Measurements from ENCODE around the gene GH1. TPM values are rescaled to one million over a fixed set of nuclear protein-coding genes. Genes with fewer than 3 reads are reported as not detected.
"Not testable (repeated sequence)": the region's sequence is repeated elsewhere in the genome, so short reads cannot be mapped to it uniquely, and the experiment has no call there.

The GH1 gene
- total RNA-seq, 6 donors from 2014 or later, result not detected

DNA sequence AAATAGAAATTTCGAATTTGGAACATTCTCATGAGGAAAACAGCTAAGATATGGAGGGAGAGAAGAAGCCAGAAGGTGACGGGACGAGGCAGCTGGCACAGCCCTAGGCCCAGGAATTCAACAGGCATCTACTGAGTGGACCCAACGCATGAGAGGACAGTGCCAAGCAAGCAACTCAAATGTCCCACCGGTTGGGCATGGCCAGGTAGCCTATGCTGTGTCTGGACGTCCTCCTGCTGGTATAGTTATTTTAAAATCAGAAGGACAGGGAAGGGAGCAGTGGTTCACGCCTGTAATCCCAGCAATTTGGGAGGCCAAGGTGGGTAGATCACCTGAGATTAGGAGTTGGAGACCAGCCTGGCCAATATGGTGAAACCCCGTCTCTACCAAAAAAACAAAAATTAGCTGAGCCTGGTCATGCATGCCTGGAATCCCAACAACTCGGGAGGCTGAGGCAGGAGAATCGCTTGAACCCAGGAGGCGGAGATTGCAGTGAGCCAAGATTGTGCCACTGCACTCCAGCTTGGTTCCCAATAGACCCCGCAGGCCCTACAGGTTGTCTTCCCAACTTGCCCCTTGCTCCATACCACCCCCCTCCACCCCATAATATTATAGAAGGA is 2.0 kb downstream of the GH1 start:
- ATAC-seq (ENCODE audit: low FRiP score in 2 of 2), result no peak
- H3K4me1 ChIP-seq, result no peaks in the 10 kb centered on the region
- no peaks in the 10 kb centered on the region for H3K36me3 ChIP-seq
- no peak overlapping the region for H3K4me3 ChIP-seq
- DNase-seq, result no peak
- WGBS, 2 donors, result 82 to 87% methylated on average over 12 of the region's 12 CpGs
- H3K27ac ChIP-seq, result no peak overlapping the region
- H3K27me3 ChIP-seq, result no peaks in the 10 kb centered on the region
- no peaks in the 10 kb centered on the region for H3K9me3 ChIP-seq
- TF ChIP-seq, protein P1, sequence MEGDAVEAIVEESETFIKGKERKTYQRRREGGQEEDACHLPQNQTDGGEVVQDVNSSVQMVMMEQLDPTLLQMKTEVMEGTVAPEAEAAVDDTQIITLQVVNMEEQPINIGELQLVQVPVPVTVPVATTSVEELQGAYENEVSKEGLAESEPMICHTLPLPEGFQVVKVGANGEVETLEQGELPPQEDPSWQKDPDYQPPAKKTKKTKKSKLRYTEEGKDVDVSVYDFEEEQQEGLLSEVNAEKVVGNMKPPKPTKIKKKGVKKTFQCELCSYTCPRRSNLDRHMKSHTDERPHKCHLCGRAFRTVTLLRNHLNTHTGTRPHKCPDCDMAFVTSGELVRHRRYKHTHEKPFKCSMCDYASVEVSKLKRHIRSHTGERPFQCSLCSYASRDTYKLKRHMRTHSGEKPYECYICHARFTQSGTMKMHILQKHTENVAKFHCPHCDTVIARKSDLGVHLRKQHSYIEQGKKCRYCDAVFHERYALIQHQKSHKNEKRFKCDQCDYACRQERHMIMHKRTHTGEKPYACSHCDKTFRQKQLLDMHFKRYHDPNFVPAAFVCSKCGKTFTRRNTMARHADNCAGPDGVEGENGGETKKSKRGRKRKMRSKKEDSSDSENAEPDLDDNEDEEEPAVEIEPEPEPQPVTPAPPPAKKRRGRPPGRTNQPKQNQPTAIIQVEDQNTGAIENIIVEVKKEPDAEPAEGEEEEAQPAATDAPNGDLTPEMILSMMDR (IDR thresholded peaks at IDR 0.05), result no peak
- TF ChIP-seq POLR2A (IDR thresholded peaks at IDR 0.05), result no peak
- no peak for TF ChIP-seq POLR2AphosphoS5 (IDR thresholded peaks at IDR 0.05)
- TF ChIP-seq EP300 (IDR thresholded peaks at IDR 0.05), result no peak

DNA sequence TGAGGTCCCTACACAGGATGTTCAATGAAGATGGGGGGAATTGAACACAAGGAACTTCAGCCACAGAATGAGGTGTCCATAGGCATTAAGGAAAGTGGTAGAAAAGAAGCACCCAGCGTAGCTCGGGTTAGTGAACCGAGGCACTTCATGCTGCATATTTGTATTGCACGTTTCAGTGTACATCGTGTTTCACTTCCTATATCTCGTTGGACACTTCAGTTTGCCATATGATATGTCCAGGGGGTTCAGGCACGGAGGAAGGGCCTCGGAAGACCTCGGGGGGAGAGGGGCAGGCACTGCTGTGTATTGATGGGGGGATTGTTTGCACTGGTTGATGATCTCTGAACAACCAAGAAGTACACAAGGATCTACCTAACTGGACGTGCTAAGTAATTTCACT is 2.9 kb downstream of the GH1 start:
- not testable (repeated sequence) for H3K4me3 ChIP-seq; H3K36me3 ChIP-seq; H3K27me3 ChIP-seq; H3K27ac ChIP-seq; ATAC-seq (ENCODE audit: low FRiP score in 2 of 2); DNase-seq; H3K9me3 ChIP-seq; H3K4me1 ChIP-seq
- WGBS, 2 donors, result 62 to 80% methylated on average over 10 of the region's 10 CpGs

DNA sequence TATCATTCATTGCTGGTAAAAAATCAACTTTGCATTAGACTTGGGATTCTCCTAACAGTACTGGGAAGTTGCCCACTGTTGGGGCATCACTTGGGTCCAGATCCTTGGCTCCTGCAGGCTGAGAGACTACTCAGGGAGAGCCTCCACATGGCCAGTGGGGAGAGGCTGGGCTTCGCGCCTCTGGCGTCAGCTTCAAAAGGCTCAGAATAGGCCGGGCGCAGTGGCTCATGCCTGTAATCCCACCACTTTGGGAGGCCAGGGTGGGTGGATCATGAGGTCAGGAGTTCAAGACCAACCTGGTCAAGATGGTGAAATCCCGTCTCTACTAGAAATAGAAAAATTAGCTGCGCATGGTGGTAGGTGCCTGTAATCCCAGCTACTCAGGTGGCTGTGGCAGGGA is 4.2 kb downstream of the GH1 start:
- no peak for DNase-seq
- Histone ChIP-seq H3K27ac (no peak overlapping the region), H3K36me3 (no peaks in the 10 kb centered on the region), H3K4me1 (no peaks in the 10 kb centered on the region), H3K9me3 (no peaks in the 10 kb centered on the region), H3K4me3 (no peak overlapping the region), H3K27me3 (no peaks in the 10 kb centered on the region)
- 95 to 96% methylated on average over 4 to 7 of the region's 7 CpGs for WGBS, 2 donors
- no peak for TF ChIP-seq POLR2AphosphoS5 (IDR thresholded peaks at IDR 0.05)
- TF ChIP-seq, protein P1 (IDR thresholded peaks at IDR 0.05), result no peak
- TF ChIP-seq EP300 (IDR thresholded peaks at IDR 0.05), result no peak
- no peak for TF ChIP-seq POLR2A (IDR thresholded peaks at IDR 0.05)
- ATAC-seq (ENCODE audit: low FRiP score in 2 of 2), result no peak

DNA sequence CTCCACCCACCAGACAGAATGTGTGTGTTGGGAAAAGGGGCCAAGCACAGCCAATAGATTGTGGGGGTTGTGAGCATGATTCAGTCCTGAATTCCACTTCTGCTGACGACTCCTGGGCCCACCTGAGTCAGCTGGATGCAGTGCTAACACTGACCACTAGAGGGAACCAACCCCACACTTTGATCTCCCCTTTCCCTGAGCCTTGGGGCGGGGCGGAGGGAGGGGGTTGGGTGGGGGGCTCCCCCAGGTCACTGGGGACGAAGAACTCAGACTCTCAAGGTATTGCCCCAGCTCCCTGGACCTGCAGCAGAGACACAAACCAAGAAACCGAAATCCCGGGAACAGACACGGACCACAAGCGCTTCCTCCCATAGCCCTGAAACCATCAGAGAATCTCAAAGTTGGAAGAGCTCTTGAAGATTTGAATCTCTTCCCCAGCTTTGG is 7.0 kb downstream of the GH1 start:
- H3K36me3 ChIP-seq, result no peaks in the 10 kb centered on the region
- TF ChIP-seq POLR2A (IDR thresholded peaks at IDR 0.05), result no peak
- TF ChIP-seq, protein P1 (IDR thresholded peaks at IDR 0.05), result peak; percentile 53 to 95 (median 68)
- H3K4me3 ChIP-seq, result no peak overlapping the region
- H3K9me3 ChIP-seq, result no peaks in the 10 kb centered on the region
- 37 to 94% methylated on average over 3 to 8 of the region's 8 CpGs for WGBS, 2 donors
- H3K27ac ChIP-seq, result no peak overlapping the region
- DNase-seq, result no peak
- H3K4me1 ChIP-seq, result no peaks in the 10 kb centered on the region
- no peaks in the 10 kb centered on the region for H3K27me3 ChIP-seq
- peak; percentile 64 to 74 for ATAC-seq (ENCODE audit: low FRiP score in 2 of 2)

DNA sequence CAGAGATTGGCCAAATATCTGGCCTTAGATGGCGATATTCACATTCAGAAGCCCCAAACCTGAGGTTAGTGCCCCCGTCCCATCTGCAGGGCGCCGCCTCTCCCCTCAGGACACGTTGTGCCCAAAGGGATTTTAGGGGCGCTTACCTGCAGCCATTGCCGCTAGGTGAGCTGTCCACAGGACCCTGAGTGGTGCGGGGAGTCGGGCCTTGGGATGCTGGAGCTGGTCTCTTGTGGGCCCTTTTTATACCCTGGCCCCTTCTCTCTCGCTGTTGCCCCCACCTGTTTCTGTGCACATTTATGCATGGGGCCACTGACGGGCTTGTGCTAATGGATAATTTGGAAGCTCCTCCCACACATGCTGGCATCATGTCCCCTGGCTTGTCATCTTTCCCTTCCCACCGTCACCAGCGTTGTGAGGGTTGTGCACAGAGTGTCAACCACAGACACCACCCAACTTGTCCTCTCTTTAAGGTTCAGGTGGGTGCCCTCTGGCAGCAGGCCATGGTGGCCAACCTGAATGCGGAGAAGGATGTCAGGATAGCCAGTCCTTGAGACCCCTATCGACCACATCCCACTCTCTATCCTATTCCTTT is 7.5 kb downstream of the GH1 start, which contains the start of gene CSHL1:
CSHL1 (minus strand) TSS at position 218 of the 595 bp plus-strand sequence; CDS start at position 156, 62 bp downstream.
- Histone ChIP-seq H3K36me3 (no peaks in the 10 kb centered on the region), H3K4me3 (no peak within 1 kb of the TSS), H3K27me3 (no peaks in the 10 kb centered on the region), H3K27ac (no peak within 1 kb of the TSS), H3K9me3 (no peaks in the 10 kb centered on the region), H3K4me1 (no peaks in the 10 kb centered on the region)
- no peak for TF ChIP-seq POLR2A (IDR thresholded peaks at IDR 0.05)
- TF ChIP-seq, protein P1 (IDR thresholded peaks at IDR 0.05), result no peak
- no peak for TF ChIP-seq EP300 (IDR thresholded peaks at IDR 0.05)
- no peak for TF ChIP-seq POLR2AphosphoS5 (IDR thresholded peaks at IDR 0.05)
- no peak for ATAC-seq (ENCODE audit: low FRiP score in 2 of 2)
- 74 to 78% methylated on average over 15 of the region's 15 CpGs for WGBS, 2 donors
- no peak for DNase-seq

All from upper lobe of left lung (tissue), 6 donors.